CD4-positive, alpha-beta T cell (primary cell): ENCODE results near the gene CCDC187. TPM values are rescaled to one million over a fixed set of nuclear protein-coding genes. Genes with fewer than 3 reads are reported as not detected.

Source experiments
- ATAC-seq: fragments of 200-7000 bp; cut with Tn5 transposase; one replicate; pipeline ENCODE4 v1.10.0; 2022; ENCODE audit warnings: mild to moderate bottlenecking; ENCODE audit not compliant: poor library complexity
- CTCF ChIA-PET: fragments of 350-600 bp; sonication (Branson Sonifier 250); formaldehyde crosslinking; loops from one replicate; lab custom pipeline; 2021; ENCODE audit warnings: antibody characterized with exemption, inconsistent platforms; lab: Charles Lee
- POLR2A ChIA-PET: fragments of 350-600 bp; sonication (Branson Sonifier 250); formaldehyde crosslinking; loops from one replicate; lab custom pipeline; 2021; ENCODE audit warnings: antibody characterized with exemption, inconsistent platforms; lab: Charles Lee
- DNase-seq, 14 experiments: peaks; one replicate each; pipeline ENCODE4 v3.0.0-alpha.2; 2013 to 2020; ENCODE audit warnings: mixed read lengths in 2 of 14
- H3K27ac ChIP-seq, 2 donors: one replicate each; pipeline versions ENCODE4 v1.5.1 to v1.7.0; 2013; ENCODE audit warnings: low read length in 2 of 2, low read depth in 1 of 2, mild to moderate bottlenecking in 1 of 2
- H3K27me3 ChIP-seq, 2 experiments: 1 replicate in 1 of 2; 2 replicates in 1 of 2; pipeline versions ENCODE4 v1.6.1 to v1.7.0; 2013; ENCODE audit warnings: low read length in 2 of 2, control low read depth in 1 of 2, mild to moderate bottlenecking in 1 of 2, moderate library complexity in 1 of 2; ENCODE audit not compliant: insufficient read depth in 2 of 2, control insufficient read depth in 1 of 2
- H3K36me3 ChIP-seq: one replicate; pipeline ENCODE4 v1.6.1; 2013; ENCODE audit warnings: low read length, control low read depth; ENCODE audit not compliant: insufficient read depth
- H3K4me1 ChIP-seq: one replicate; pipeline ENCODE4 v1.6.1; 2013; ENCODE audit warnings: low read length, control low read depth; ENCODE audit not compliant: insufficient read depth
- H3K4me3 ChIP-seq: one replicate; pipeline ENCODE4 v1.5.1; 2013; ENCODE audit warnings: mild to moderate bottlenecking, low read length, moderate library complexity
- H3K9me3 ChIP-seq, 2 experiments: 1 replicate in 1 of 2; 2 replicates in 1 of 2; pipeline versions ENCODE4 v1.6.1 to v1.7.0; 2013; ENCODE audit warnings: low read length in 2 of 2, mild to moderate bottlenecking in 2 of 2, control low read depth in 1 of 2, moderate library complexity in 1 of 2; ENCODE audit not compliant: control insufficient read depth in 1 of 2, insufficient read depth in 1 of 2
- H3K27ac Mint-ChIP-seq: one replicate; pipeline ENCODE4 v1.8.0; 2020; ENCODE audit warnings: mixed read lengths
- H3K27me3 Mint-ChIP-seq: one replicate; pipeline ENCODE4 v1.8.0; 2021; ENCODE audit warnings: mixed read lengths
- H3K36me3 Mint-ChIP-seq: one replicate; pipeline ENCODE4 v1.8.0; 2021; ENCODE audit warnings: low read depth, mixed read lengths
- H3K4me1 Mint-ChIP-seq: one replicate; pipeline ENCODE4 v1.8.0; 2021; ENCODE audit warnings: low read depth, mixed read lengths
- H3K4me3 Mint-ChIP-seq: one replicate; pipeline ENCODE4 v1.8.0; 2020; ENCODE audit warnings: mild to moderate bottlenecking, mixed read lengths
- H3K9me3 Mint-ChIP-seq: one replicate; pipeline ENCODE4 v1.8.0; 2020; ENCODE audit warnings: mixed read lengths
- CTCF ChIP-seq: fragments of 200-600 bp; IDR thresholded peaks from one replicate; pipeline ENCODE4 v1.8.0; 2022; ENCODE audit warnings: antibody characterized with exemption, mild to moderate bottlenecking
- intact Hi-C, 2 experiments: fragments of 100-400 bp; cut with DNase I in 1 of 2; cut with micrococcal nuclease in 1 of 2; formaldehyde crosslinking; loops; one replicate each; pipeline versions ENCODE4 v1.15.1 to v1.9.0; 2023 to 2025; cut with DNase I, micrococcal nuclease
- total RNA-seq, 174 experiments: library from RNA in 2 of 174; stranded (reverse) in 2 of 174; gene quantifications; one replicate each; pipeline ENCODE4 v1.2.3 and lab custom pipeline; 2021 to 2026

The CCDC187 gene
- total RNA-seq, 2 experiments from 2014 or later, result not detected

DNA sequence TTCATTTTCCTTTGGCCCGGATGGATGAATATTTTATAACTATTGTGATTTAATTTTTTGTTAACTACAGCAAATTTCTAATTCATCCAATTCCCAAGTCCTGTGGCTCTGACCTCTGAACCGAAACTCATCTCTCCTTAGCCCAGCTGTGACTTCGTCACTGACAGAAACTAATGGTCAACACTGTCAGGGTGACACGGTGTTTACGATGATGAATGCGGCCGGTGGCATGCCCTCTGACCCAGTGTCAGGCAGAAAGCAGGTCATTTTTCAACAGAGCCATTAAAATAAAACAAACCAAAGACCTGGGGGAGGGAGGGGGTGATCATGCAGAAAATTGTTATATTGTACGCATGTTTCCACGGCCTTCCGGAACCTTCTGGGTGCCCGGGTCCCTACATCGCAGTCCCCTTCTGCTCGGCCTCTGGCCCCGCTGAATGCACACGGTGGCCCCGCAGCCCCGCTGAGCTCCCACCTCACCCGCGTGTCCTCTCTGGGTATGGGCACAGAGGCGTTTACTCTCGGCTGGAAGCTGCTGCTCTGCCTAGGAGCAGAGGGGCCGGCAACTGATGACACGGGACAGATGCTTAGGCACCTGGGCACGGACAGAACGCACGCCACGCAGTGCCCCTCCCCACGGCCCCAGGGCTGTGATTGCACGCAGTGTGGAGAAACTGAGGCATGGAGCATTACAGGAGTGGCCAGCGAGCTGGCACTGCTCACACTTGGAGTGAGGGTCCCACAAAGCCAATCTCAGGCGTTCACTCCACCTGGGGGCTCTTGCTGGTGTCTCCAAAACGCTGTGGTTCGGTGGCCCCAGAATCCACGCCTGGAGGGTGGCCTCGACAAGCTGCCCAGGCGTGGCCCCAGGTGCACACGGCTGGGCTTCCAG is 8.1 kb downstream of the CCDC187 start:
- TF ChIP-seq CTCF, result no peak
- Histone ChIP-seq H3K27me3 (no peaks in the 10 kb centered on the region), H3K4me1 (no peaks in the 10 kb centered on the region), H3K9me3 (peaks cover 0 to 16% of the 10 kb centered on the region in 2 experiments), H3K36me3 (no peaks in the 10 kb centered on the region), H3K27ac (no peak overlapping the region), H3K4me3 (no peak overlapping the region)
- CTCF ChIA-PET, result no interaction called here
- ATAC-seq (no peak), DNase-seq (no peak)
- no peaks in the 10 kb centered on the region for H3K27me3 Mint-ChIP-seq
- no peaks in the 10 kb centered on the region for H3K9me3 Mint-ChIP-seq
- intact Hi-C loops, result no loop called here
- no peaks in the 10 kb centered on the region for H3K36me3 Mint-ChIP-seq
- no peak overlapping the region for H3K4me3 Mint-ChIP-seq
- POLR2A ChIA-PET, result no interaction called here
- no peak overlapping the region for H3K27ac Mint-ChIP-seq
- H3K4me1 Mint-ChIP-seq, result no peaks in the 10 kb centered on the region

DNA sequence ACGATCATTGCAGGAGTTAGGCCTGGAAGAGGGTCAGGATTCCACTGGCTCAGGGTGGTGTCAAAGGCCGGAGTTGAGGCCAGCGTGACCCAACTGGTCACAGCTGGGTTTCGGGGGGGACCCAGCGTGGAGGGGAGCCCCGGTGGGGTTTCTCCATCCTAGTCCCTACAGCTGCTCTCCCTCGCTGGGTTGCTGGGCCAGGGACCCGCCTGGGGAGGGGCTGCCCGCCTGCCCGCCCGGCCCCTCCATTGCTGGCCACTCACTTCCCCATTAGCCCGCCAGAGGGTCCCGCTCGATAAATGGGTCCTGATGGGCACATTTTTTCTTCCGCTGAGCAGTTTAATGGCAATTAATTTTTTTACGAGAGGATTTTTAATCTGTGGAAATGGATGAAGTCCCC is 8.8 kb downstream of the CCDC187 start:
- Mint-ChIP-seq H3K9me3 (no peaks in the 10 kb centered on the region), H3K27ac (no peak overlapping the region), H3K36me3 (no peaks in the 10 kb centered on the region), H3K4me3 (no peak overlapping the region), H3K27me3 (no peaks in the 10 kb centered on the region), H3K4me1 (no peaks in the 10 kb centered on the region)
- ATAC-seq, result no peak
- no peak overlapping the region for H3K4me3 ChIP-seq
- intact Hi-C loops, result no loop called here
- TF ChIP-seq CTCF, result no peak
- peaks cover 0 to 16% of the 10 kb centered on the region in 2 experiments for H3K9me3 ChIP-seq
- H3K27ac ChIP-seq, result no peak overlapping the region
- no peaks in the 10 kb centered on the region for H3K36me3 ChIP-seq
- H3K4me1 ChIP-seq, result no peaks in the 10 kb centered on the region
- no peak for DNase-seq
- ChIA-PET POLR2A (no interaction called here), CTCF (no interaction called here)
- no peaks in the 10 kb centered on the region for H3K27me3 ChIP-seq

DNA sequence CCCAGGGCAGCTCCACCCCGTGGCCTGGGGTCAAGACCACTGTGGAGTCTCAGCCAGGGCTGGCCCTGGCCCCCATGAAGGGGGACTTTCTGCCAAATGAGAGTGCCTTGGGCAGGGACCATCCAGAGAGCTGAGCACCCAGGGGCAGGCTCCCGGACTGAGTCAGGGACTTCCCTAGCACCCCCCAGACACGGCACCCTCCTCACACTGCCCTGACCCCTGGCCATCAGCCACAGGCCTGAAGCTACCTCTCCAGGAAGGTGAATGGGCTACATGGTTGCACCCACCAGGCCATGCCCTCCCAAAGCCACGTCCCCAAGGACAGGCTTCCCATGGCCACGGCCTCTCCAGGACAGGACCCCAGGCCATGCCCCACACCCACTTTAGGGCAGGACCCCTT is 9.5 kb downstream of the CCDC187 start:
- DNase-seq, result no peak
- H3K36me3 Mint-ChIP-seq, result no peaks in the 10 kb centered on the region
- no peak overlapping the region for H3K27ac Mint-ChIP-seq
- Histone ChIP-seq H3K4me1 (no peaks in the 10 kb centered on the region), H3K27me3 (no peaks in the 10 kb centered on the region), H3K27ac (no peak overlapping the region), H3K4me3 (no peak overlapping the region), H3K9me3 (peaks cover 0 to 16% of the 10 kb centered on the region in 2 experiments), H3K36me3 (no peaks in the 10 kb centered on the region)
- CTCF ChIA-PET, result interaction anchor here (0.9 kb wide), 1 partner anchor 123 kb away, joined by 3 read pairs; no protein-coding TSS in a partner anchor
- H3K27me3 Mint-ChIP-seq, result no peaks in the 10 kb centered on the region
- POLR2A ChIA-PET, result no interaction called here
- no peak overlapping the region for H3K4me3 Mint-ChIP-seq
- H3K9me3 Mint-ChIP-seq, result no peaks in the 10 kb centered on the region
- intact Hi-C loops, result no loop called here
- H3K4me1 Mint-ChIP-seq, result no peaks in the 10 kb centered on the region
- TF ChIP-seq CTCF, result no peak
- no peak for ATAC-seq
